HG03108 (cell line): ENCODE results near the gene JPT1.

Source experiments
- ATAC-seq: cut with Tn5 transposase; IDR thresholded peaks from one replicate; pipeline ENCODE4 v1.9.1; 2021; ENCODE audit warnings: moderate library complexity; ENCODE audit not compliant: unreplicated experiment

Gene JPT1

GRCh38 chr17:75108193-75108592 is 46.1 kb downstream of the JPT1 start:
- no peak for ATAC-seq

- no peak for ATAC-seq
Observed at GRCh38 chr17:75105126-75106080, 48.9 kb downstream of the JPT1 start.

- ATAC-seq, result no peak
Observed at GRCh38 chr17:75103601-75104554, 50.4 kb downstream of the JPT1 start.

GRCh38 chr17:75102385-75102821 is 51.9 kb downstream of the JPT1 start:
- ATAC-seq, result no peak

- no peak for ATAC-seq
Observed at GRCh38 chr17:75099881-75100595, 54.3 kb downstream of the JPT1 start.

- ATAC-seq, result no peak
Observed at GRCh38 chr17:75098861-75099260, 55.5 kb downstream of the JPT1 start.

- no peak for ATAC-seq
Observed at GRCh38 chr17:75097865-75098264, 56.4 kb downstream of the JPT1 start.

GRCh38 chr17:75096082-75096625 is 58.2 kb downstream of the JPT1 start:
- ATAC-seq, result no peak

GRCh38 chr17:75094871-75095399 is 59.4 kb downstream of the JPT1 start:
- no peak for ATAC-seq

- no peak for ATAC-seq
Observed at GRCh38 chr17:75093548-75094158, 60.7 kb downstream of the JPT1 start.

- no peak for ATAC-seq
Observed at GRCh38 chr17:75091855-75092327, 62.4 kb downstream of the JPT1 start.

GRCh38 chr17:75090871-75091854 is 63.1 kb downstream of the JPT1 start:
- ATAC-seq, result no peak

- ATAC-seq, result no peak
Observed at GRCh38 chr17:75088465-75089417, 65.6 kb downstream of the JPT1 start.

- peak; percentile 52 for ATAC-seq
Observed at GRCh38 chr17:75087558-75088453, 66.5 kb downstream of the JPT1 start, which contains the start of gene SLC16A5. Gene SLC16A5, plus strand, starts transcription at chr17:75087954. Its CDS starts 5,683 bp downstream, at chr17:75093637.

GRCh38 chr17:75087182-75087557 is 67.1 kb downstream of the JPT1 start:
- no peak for ATAC-seq

- no peak for ATAC-seq
Observed at GRCh38 chr17:75086496-75087181, 67.7 kb downstream of the JPT1 start.
